ENCODE measurements around the gene RIBC2. TPM values are rescaled to one million over a fixed set of nuclear protein-coding genes. Genes with fewer than 3 reads are reported as not detected.
"Not testable (repeated sequence)": the region's sequence is repeated elsewhere in the genome, so short reads cannot be mapped to it uniquely, and the experiment has no call there.

Gene RIBC2
- total RNA-seq, 2 experiments from 2014 or later: 0.78 TPM; not detected in 1

DNA sequence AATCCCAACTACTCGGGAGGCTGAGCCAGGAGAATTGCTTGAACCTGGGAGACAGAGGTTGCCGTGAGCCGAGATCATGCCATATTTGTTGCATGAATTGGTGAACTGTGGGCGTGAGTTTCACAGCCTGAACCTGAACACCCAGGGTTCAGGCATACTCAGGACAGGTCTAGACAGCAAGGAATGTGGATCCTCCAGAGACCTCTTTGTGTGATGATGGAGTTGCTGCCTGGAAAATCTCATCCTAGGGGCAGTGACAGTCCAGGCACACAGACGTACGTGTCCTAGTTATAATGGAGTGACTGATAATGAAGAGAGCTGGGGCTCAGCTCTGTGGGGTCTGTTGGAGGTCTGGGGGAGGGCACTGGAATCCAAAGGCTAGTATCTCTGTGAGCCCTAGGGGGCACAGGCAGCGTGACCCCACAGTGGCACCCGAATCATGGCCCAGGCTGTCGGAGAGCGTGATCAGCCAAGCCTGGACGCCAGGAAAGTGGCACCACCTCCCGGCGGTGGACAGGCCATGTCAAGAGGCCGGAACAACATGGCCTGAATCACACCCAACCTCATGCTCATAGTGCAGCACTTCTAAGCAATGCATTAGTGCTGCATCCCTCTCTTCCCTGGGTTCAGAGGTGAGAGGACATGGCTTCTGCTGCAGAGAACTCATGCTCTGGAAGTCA, 31.7 kb downstream of the RIBC2 start:
- intact Hi-C loops (cut with micrococcal nuclease; ENCODE audit: unreplicated experiment): no loop called here
- CTCF ChIA-PET (ENCODE audit: unreplicated experiment): no interaction called here
- TF ChIP-seq, protein P1, sequence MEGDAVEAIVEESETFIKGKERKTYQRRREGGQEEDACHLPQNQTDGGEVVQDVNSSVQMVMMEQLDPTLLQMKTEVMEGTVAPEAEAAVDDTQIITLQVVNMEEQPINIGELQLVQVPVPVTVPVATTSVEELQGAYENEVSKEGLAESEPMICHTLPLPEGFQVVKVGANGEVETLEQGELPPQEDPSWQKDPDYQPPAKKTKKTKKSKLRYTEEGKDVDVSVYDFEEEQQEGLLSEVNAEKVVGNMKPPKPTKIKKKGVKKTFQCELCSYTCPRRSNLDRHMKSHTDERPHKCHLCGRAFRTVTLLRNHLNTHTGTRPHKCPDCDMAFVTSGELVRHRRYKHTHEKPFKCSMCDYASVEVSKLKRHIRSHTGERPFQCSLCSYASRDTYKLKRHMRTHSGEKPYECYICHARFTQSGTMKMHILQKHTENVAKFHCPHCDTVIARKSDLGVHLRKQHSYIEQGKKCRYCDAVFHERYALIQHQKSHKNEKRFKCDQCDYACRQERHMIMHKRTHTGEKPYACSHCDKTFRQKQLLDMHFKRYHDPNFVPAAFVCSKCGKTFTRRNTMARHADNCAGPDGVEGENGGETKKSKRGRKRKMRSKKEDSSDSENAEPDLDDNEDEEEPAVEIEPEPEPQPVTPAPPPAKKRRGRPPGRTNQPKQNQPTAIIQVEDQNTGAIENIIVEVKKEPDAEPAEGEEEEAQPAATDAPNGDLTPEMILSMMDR (conservative IDR thresholded peaks at IDR 0.05; ENCODE audit: low read length): no peak
- no peak for TF ChIP-seq EZH2phosphoT487 (IDR thresholded peaks at IDR 0.05; ENCODE audit: borderline replicate concordance, low read depth, low read length)

DNA sequence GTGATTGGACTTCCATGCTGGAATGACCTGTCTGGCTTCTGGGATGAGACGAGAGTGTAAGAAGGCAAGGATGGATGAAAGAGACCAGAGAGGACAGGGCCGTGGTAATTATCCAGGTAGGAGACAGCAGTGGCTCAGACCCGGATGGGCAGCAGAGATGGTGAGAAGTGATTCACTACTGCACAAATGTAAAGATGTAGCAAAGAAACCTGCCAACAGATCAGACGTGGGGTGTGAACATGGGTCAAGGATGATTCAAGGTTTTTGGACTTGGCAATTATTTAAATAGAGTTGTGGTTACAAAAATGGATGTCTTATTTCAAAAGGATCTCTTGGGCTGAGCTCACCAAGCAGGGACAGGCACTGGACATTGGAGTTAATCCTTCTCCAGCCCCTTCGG, 32.7 kb downstream of the RIBC2 start:
- BruUV-seq (replicated peaks): no TSS peak
- ChIA-PET POLR2A (no interaction called here), CTCF (ENCODE audit: unreplicated experiment) (no interaction called here)
- Histone ChIP-seq H4K20me1 (ENCODE audit: insufficient read depth, low read length) (no peaks in the 10 kb centered on the region), H3K9me2 (ENCODE audit: insufficient read depth, low read length) (no peaks in the 10 kb centered on the region), H3K9me3 (ENCODE audit: low read length) (no peaks in the 10 kb centered on the region), H3K4me3 (ENCODE audit: low read depth, low read length, poor library complexity, severe bottlenecking) (no peak overlapping the region), H2AFZ (ENCODE audit: low read length) (no peak overlapping the region), H3K79me2 (ENCODE audit: insufficient read depth, low read depth, low read length) (no peaks in the 10 kb centered on the region), H3K36me3 (ENCODE audit: insufficient read depth, low read length) (no peaks in the 10 kb centered on the region), H3K4me2 (ENCODE audit: low read length) (no peak overlapping the region), H3K27ac (ENCODE audit: low read depth, low read length, poor library complexity, severe bottlenecking) (no peak overlapping the region), H3K4me1 (ENCODE audit: insufficient read depth, low read length, poor library complexity, severe bottlenecking) (no peaks in the 10 kb centered on the region)
- intact Hi-C loops (cut with micrococcal nuclease; ENCODE audit: unreplicated experiment): no loop called here
- DNase-seq (ENCODE audit: low spot score): no peak
- no peak for TF ChIP-seq EZH2phosphoT487 (IDR thresholded peaks at IDR 0.05; ENCODE audit: borderline replicate concordance, low read depth, low read length)
- TF ChIP-seq, protein P1 (conservative IDR thresholded peaks at IDR 0.05; ENCODE audit: low read length): no peak

More for the DNA sequence above, 31.7 kb downstream of the RIBC2 start:
- Histone ChIP-seq H3K9me3 (ENCODE audit: low read length) (no peaks in the 10 kb centered on the region), H3K27ac (ENCODE audit: low read depth, low read length, poor library complexity, severe bottlenecking) (no peak overlapping the region), H3K79me2 (ENCODE audit: insufficient read depth, low read depth, low read length) (no peaks in the 10 kb centered on the region), H2AFZ (ENCODE audit: low read length) (no peak overlapping the region), H3K4me2 (ENCODE audit: low read length) (no peak overlapping the region), H3K4me1 (ENCODE audit: insufficient read depth, low read length, poor library complexity, severe bottlenecking) (no peaks in the 10 kb centered on the region), H3K36me3 (ENCODE audit: insufficient read depth, low read length) (no peaks in the 10 kb centered on the region), H3K9me2 (ENCODE audit: insufficient read depth, low read length) (no peaks in the 10 kb centered on the region), H4K20me1 (ENCODE audit: insufficient read depth, low read length) (no peaks in the 10 kb centered on the region), H3K4me3 (ENCODE audit: low read depth, low read length, poor library complexity, severe bottlenecking) (no peak overlapping the region)
- no peak for DNase-seq (ENCODE audit: low spot score)
- no TSS peak for BruUV-seq (replicated peaks)
- POLR2A ChIA-PET: no interaction called here

DNA sequence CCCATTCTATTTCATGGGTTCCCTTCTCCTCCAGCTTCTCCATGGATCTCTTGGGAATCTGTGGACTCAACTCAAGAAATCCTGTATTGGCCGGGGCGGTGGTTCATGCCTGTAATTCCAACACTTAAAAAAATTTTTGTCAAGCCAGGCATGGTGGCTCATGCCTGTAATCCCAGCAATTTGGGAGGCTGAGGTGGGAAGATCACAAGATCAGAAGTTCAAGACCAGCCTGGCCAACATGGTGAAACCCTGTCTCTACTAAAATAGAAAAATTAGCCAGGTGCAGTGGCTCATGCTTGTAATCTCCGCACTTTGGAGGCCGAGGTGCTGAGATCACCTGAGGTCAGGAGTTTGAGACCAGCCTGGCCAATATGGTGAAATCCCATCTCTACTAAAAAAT, 34.1 kb downstream of the RIBC2 start:
- H4K20me1 ChIP-seq (ENCODE audit: insufficient read depth, low read length); H3K27ac ChIP-seq (ENCODE audit: low read depth, low read length, poor library complexity, severe bottlenecking); H2AFZ ChIP-seq (ENCODE audit: low read length); POLR2A ChIA-PET; CTCF ChIA-PET (ENCODE audit: unreplicated experiment); BruUV-seq (replicated peaks); DNase-seq (ENCODE audit: low spot score); H3K79me2 ChIP-seq (ENCODE audit: insufficient read depth, low read depth, low read length); H3K4me1 ChIP-seq (ENCODE audit: insufficient read depth, low read length, poor library complexity, severe bottlenecking); intact Hi-C loops (cut with micrococcal nuclease; ENCODE audit: unreplicated experiment); H3K9me3 ChIP-seq (ENCODE audit: low read length); H3K4me3 ChIP-seq (ENCODE audit: low read depth, low read length, poor library complexity, severe bottlenecking); H3K36me3 ChIP-seq (ENCODE audit: insufficient read depth, low read length); H3K4me2 ChIP-seq (ENCODE audit: low read length); H3K9me2 ChIP-seq (ENCODE audit: insufficient read depth, low read length): not testable (repeated sequence)
